KMS-11 (cell line): Measurements from ENCODE around the gene SORCS2.

Experiments used
- H2AFZ ChIP-seq: fragments of 200-600 bp; sonication (generic); 2 replicates; pipeline ENCODE4 v1.6.1; 2016; ENCODE audit warnings: antibody characterized with exemption, mixed run types, low read depth
- H3K27ac ChIP-seq: fragments of 200-600 bp; sonication (generic); 2 replicates; pipeline ENCODE4 v1.6.1; 2016; ENCODE audit warnings: mild to moderate bottlenecking, mixed run types
- H3K27me3 ChIP-seq: fragments of 200-600 bp; sonication (generic); 2 replicates; pipeline ENCODE4 v1.6.1; 2017; ENCODE audit warnings: mild to moderate bottlenecking, low read depth, mixed run types, moderate library complexity; ENCODE audit not compliant: insufficient read depth
- H3K36me3 ChIP-seq: fragments of 200-600 bp; sonication (generic); 2 replicates; pipeline ENCODE4 v1.6.1; 2017; ENCODE audit warnings: mild to moderate bottlenecking, mixed run types; ENCODE audit not compliant: insufficient read depth
- H3K4me1 ChIP-seq: fragments of 200-600 bp; sonication (generic); 2 replicates; pipeline ENCODE4 v1.6.1; 2016; ENCODE audit warnings: mild to moderate bottlenecking, low read depth, mixed run types; ENCODE audit not compliant: poor library complexity, severe bottlenecking
- H3K4me2 ChIP-seq: fragments of 200-600 bp; sonication (generic); 2 replicates; pipeline ENCODE4 v1.7.0; 2016; ENCODE audit warnings: mild to moderate bottlenecking, mixed run types
- H3K4me3 ChIP-seq: fragments of 200-600 bp; sonication (generic); IDR thresholded peaks from 2 replicates; pipeline ENCODE4 v1.6.1; 2017; ENCODE audit warnings: low read depth, low read length, mixed read lengths; ENCODE audit not compliant: insufficient read depth
- H3K79me2 ChIP-seq: fragments of 200-600 bp; sonication (generic); 2 replicates; pipeline ENCODE4 v1.6.1; 2016; ENCODE audit warnings: low read depth, mixed run types; ENCODE audit not compliant: insufficient read depth
- H3K9ac ChIP-seq: fragments of 200-600 bp; sonication (generic); 2 replicates; pipeline ENCODE4 v1.6.1; 2016; ENCODE audit warnings: mild to moderate bottlenecking, mixed run types
- H4K20me1 ChIP-seq: fragments of 200-600 bp; sonication (generic); 2 replicates; pipeline ENCODE4 v1.6.1; 2016; ENCODE audit warnings: mild to moderate bottlenecking, mixed run types; ENCODE audit not compliant: insufficient read depth
- CTCF ChIP-seq: fragments of 200-600 bp; sonication (generic); conservative IDR thresholded peaks from 2 replicates; pipeline ENCODE4 v1.6.1; 2017; ENCODE audit warnings: low read depth, mild to moderate bottlenecking, antibody characterized with exemption, low read length, moderate library complexity, mixed read lengths

Gene SORCS2

GRCh38 chr4:7360806-7361205, 168.5 kb downstream of the SORCS2 start:
- no peak overlapping the region for H2AFZ ChIP-seq
- no peak overlapping the region for H3K27ac ChIP-seq
- H3K27me3 ChIP-seq = no peaks in the 10 kb centered on the region
- TF ChIP-seq CTCF = no peak
- no peaks in the 10 kb centered on the region for H3K36me3 ChIP-seq
- no peak overlapping the region for H3K4me3 ChIP-seq
- no peak overlapping the region for H3K9ac ChIP-seq
- no peaks in the 10 kb centered on the region for H3K4me1 ChIP-seq
- no peaks in the 10 kb centered on the region for H4K20me1 ChIP-seq
- H3K79me2 ChIP-seq = no peaks in the 10 kb centered on the region
- H3K4me2 ChIP-seq = no peak overlapping the region

DNA sequence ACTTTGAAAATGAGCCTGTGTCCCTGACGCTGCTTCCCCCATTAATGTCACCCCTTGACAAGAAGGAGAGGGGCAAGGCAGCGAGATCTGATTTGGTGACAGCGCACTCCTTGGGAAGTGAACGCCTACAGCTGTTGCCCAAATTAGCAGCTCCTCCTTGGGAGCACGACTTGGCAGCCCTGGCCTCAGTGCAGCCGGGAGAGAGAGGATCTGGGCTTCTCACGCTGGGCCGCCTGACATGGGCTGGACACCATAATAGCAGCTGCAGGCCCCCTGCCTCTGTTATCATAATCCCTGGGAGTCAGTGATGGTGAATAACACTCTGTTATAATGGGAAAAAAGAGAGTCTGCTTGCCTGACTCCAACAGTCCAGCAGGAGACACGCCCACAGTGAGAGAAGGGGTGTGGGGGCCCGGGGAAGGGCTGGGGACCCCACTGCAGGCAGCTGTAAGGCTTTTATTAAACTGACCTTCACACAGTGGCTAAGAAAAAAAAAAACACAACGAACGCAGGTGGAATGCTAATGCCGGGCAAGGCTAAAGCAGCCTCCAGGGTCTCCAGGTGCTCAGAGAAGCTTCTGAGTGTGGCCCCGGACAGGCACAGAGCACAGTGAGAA, 169.1 kb downstream of the SORCS2 start:
- no peak overlapping the region for H3K4me2 ChIP-seq
- no peaks in the 10 kb centered on the region for H4K20me1 ChIP-seq
- no peak overlapping the region for H3K27ac ChIP-seq
- H3K9ac ChIP-seq = no peak overlapping the region
- TF ChIP-seq CTCF = no peak
- H3K79me2 ChIP-seq = no peaks in the 10 kb centered on the region
- no peaks in the 10 kb centered on the region for H3K36me3 ChIP-seq
- no peaks in the 10 kb centered on the region for H3K4me1 ChIP-seq
- no peaks in the 10 kb centered on the region for H3K27me3 ChIP-seq
- no peak overlapping the region for H2AFZ ChIP-seq
- H3K4me3 ChIP-seq = no peak overlapping the region

DNA sequence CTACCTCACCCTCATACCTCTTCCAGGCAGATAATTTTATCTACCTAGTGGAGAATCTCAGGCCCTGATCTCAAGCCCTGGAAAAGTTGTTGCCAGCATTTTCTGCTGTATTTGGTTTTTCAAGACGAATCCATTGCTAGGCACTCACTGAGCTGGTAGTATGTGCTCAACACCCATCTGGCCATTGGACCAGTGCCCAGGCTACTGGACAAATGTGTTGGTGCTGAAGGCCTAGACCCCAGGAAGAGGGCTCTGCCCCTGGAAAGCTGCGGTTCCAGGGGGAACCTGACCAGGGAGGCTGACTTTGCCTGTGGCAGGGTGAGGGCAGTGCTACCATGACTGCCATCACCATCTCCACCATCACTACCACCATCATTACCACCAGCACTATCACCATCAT, 170.0 kb downstream of the SORCS2 start:
- no peak overlapping the region for H3K9ac ChIP-seq
- no peak for TF ChIP-seq CTCF
- H3K36me3 ChIP-seq = no peaks in the 10 kb centered on the region
- no peak overlapping the region for H2AFZ ChIP-seq
- no peaks in the 10 kb centered on the region for H3K4me1 ChIP-seq
- no peak overlapping the region for H3K27ac ChIP-seq
- H4K20me1 ChIP-seq = no peaks in the 10 kb centered on the region
- no peak overlapping the region for H3K4me3 ChIP-seq
- H3K27me3 ChIP-seq = no peaks in the 10 kb centered on the region; the same call in 1 of the 2 replicates
- H3K4me2 ChIP-seq = no peak overlapping the region
- H3K79me2 ChIP-seq = no peaks in the 10 kb centered on the region

DNA sequence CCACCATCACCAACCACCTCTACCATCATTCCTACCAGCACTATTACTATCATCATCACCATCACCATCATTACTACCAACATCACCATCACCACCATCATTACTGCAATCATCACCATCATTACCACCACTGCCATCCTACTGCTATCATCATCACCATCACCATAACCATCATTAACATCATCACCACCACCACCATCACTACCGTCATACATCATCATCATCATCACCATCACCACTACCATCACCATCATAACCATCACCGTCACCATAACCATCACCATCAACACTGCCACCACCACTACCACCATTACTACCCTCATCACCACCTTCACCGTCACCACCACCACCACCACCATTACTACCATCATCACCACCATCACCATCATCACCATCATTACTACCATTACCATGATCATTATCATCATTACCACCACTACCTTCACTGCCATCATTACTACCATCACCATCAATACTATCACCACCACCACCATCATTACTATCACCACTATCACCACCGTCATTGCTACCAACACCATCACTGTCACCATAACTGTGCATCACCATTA, 170.6 kb downstream of the SORCS2 start:
- H3K27ac ChIP-seq = no peak overlapping the region

More for the DNA sequence above, 170.6 kb downstream of the SORCS2 start:
- H3K4me1 ChIP-seq = no peaks in the 10 kb centered on the region
- no peak overlapping the region for H3K4me2 ChIP-seq
- H4K20me1 ChIP-seq = no peaks in the 10 kb centered on the region
- H3K9ac ChIP-seq = no peak overlapping the region
- H3K36me3 ChIP-seq = no peaks in the 10 kb centered on the region
- H2AFZ ChIP-seq = no peak overlapping the region
- no peak overlapping the region for H3K4me3 ChIP-seq
- no peak for TF ChIP-seq CTCF
- H3K79me2 ChIP-seq = no peaks in the 10 kb centered on the region
- no peaks in the 10 kb centered on the region; the same call in 1 of the 2 replicates for H3K27me3 ChIP-seq
